GM13977 (cell line): Measurements from ENCODE around the gene SH3GL1.

Experiments
- DNase-seq: peaks from one replicate; pipeline ENCODE4 v3.0.0; 2012; ENCODE audit warnings: low spot score
- CTCF ChIP-seq: IDR thresholded peaks from 2 replicates; pipeline ENCODE4 v1.5.1; 2012; ENCODE audit warnings: mild to moderate bottlenecking, control low read depth; ENCODE audit not compliant: insufficient read depth; ENCODE audit errors: extremely low read depth, missing control alignments
- in situ Hi-C: fragments of 300-500 bp; cut with MboI; formaldehyde crosslinking; loops from one replicate; pipeline ENCODE4 v1.12.0; 2022; ENCODE audit warnings: low sequenced_read_pairs, low pct_unique_long_range_greater_than_20kb, mixed read lengths, inconsistent platforms; ENCODE audit not compliant: unreplicated experiment

The SH3GL1 gene

GRCh38 chr19:4358709-4359626 lies 41.4 kb downstream of the SH3GL1 start:
- TF ChIP-seq CTCF = no peak
- in situ Hi-C loops = loop anchor here (10.0 kb wide), 1 partner anchor 84 kb away; the partner anchor contains the start of gene SHD
- no peak for DNase-seq

- in situ Hi-C loops = loop anchor here (10.0 kb wide), 1 partner anchor 83 kb away; the partner anchor contains the start of gene SHD
- DNase-seq = no peak
- no peak for TF ChIP-seq CTCF
Observed at GRCh38 chr19:4357921-4358326, 42.4 kb downstream of the SH3GL1 start.

GRCh38 chr19:4357095-4357797 lies 43.1 kb downstream of the SH3GL1 start:
- DNase-seq = no peak
- TF ChIP-seq CTCF = no peak
- in situ Hi-C loops = loop anchor here (10.0 kb wide), 1 partner anchor 82 kb away; the partner anchor contains the start of gene SHD

GRCh38 chr19:4354897-4355296 lies 45.5 kb downstream of the SH3GL1 start:
- DNase-seq = no peak
- in situ Hi-C loops = loop anchor here (10.0 kb wide), 1 partner anchor 80 kb away; the partner anchor contains the start of gene SHD
- no peak for TF ChIP-seq CTCF

- no peak for TF ChIP-seq CTCF
- DNase-seq = no peak
- in situ Hi-C loops = loop anchor here (10.0 kb wide), 1 partner anchor 79 kb away; the partner anchor contains the start of gene SHD
Observed at GRCh38 chr19:4354282-4354681, 46.1 kb downstream of the SH3GL1 start.

- peak; percentile 79 for DNase-seq
- peak; percentile 87 for TF ChIP-seq CTCF
- in situ Hi-C loops = loop anchor here (10.0 kb wide), 1 partner anchor 78 kb away; the partner anchor contains the start of gene SHD
Observed at GRCh38 chr19:4352701-4353121, 47.6 kb downstream of the SH3GL1 start.
